Measurements from ENCODE around the gene GABARAPL2.
"Not testable (repeated sequence)": the region's sequence is repeated elsewhere in the genome, so short reads cannot be mapped to it uniquely, and the experiment has no call there.

Gene GABARAPL2

GRCh38 chr16:75591927-75592326, 25.7 kb downstream of the GABARAPL2 start:
- not testable (repeated sequence) for DNase-seq

- DNase-seq, result no peak
Observed at GRCh38 chr16:75593308-75593707, 27.1 kb downstream of the GABARAPL2 start.

GRCh38 chr16:75593825-75594820, 27.9 kb downstream of the GABARAPL2 start:
- DNase-seq, result no peak

- DNase-seq, result no peak
Observed at GRCh38 chr16:75599452-75600277, 33.5 kb downstream of the GABARAPL2 start.

GRCh38 chr16:75603241-75603640, 37.1 kb downstream of the GABARAPL2 start:
- DNase-seq, result no peak

- no peak for DNase-seq
Observed at GRCh38 chr16:75606507-75606906, 40.3 kb downstream of the GABARAPL2 start.

- DNase-seq, result no peak
Observed at GRCh38 chr16:75614066-75614897, 48.1 kb downstream of the GABARAPL2 start.

GRCh38 chr16:75615619-75616018, 49.4 kb downstream of the GABARAPL2 start:
- DNase-seq, result no peak

GRCh38 chr16:75616521-75617010, 50.4 kb downstream of the GABARAPL2 start:
- DNase-seq, result no peak

- no peak for DNase-seq
Observed at GRCh38 chr16:75617121-75617520, 50.9 kb downstream of the GABARAPL2 start.

GRCh38 chr16:75618780-75619179, 52.6 kb downstream of the GABARAPL2 start:
- DNase-seq, result no peak

GRCh38 chr16:75620326-75621169, 54.4 kb downstream of the GABARAPL2 start:
- DNase-seq, result no peak

- DNase-seq, result peak; percentile 47
Observed at GRCh38 chr16:75621170-75621477, 54.9 kb downstream of the GABARAPL2 start.

- DNase-seq, result peak; percentile 91
Observed at GRCh38 chr16:75622761-75623605, 56.8 kb downstream of the GABARAPL2 start, which contains the start of gene ADAT1. ADAT1 (minus strand) TSS chr16:75623281; CDS start chr16:75620799, 2,482 bp downstream.

- no peak for DNase-seq
Observed at GRCh38 chr16:75624921-75625334, 58.7 kb downstream of the GABARAPL2 start.

- DNase-seq, result no peak
Observed at GRCh38 chr16:75626806-75627205, 60.6 kb downstream of the GABARAPL2 start.

Measured in kidney glomerular epithelial cell (primary cell).